ENCODE data around the gene THSD7A.

THSD7A gene

GRCh38 chr7:11747715-11748485 lies 84.1 kb downstream of the THSD7A start:
- DNase-seq: no peak

- DNase-seq: no peak
Measured at GRCh38 chr7:11746591-11746990, 85.4 kb downstream of the THSD7A start.

- DNase-seq: no peak
Measured at GRCh38 chr7:11743548-11743947, 88.5 kb downstream of the THSD7A start.

- no peak for DNase-seq
Measured at GRCh38 chr7:11743016-11743415, 89.0 kb downstream of the THSD7A start.

GRCh38 chr7:11742496-11742895 lies 89.5 kb downstream of the THSD7A start:
- no peak for DNase-seq

GRCh38 chr7:11737723-11738122 lies 94.3 kb downstream of the THSD7A start:
- no peak for DNase-seq

- DNase-seq: no peak
Measured at GRCh38 chr7:11732207-11732606, 99.8 kb downstream of the THSD7A start.

GRCh38 chr7:11730725-11731124 lies 101.3 kb downstream of the THSD7A start:
- no peak for DNase-seq

GRCh38 chr7:11727864-11728263 lies 104.1 kb downstream of the THSD7A start:
- DNase-seq: no peak

GRCh38 chr7:11726794-11727155 lies 105.2 kb downstream of the THSD7A start:
- DNase-seq: no peak

GRCh38 chr7:11726001-11726793 lies 105.8 kb downstream of the THSD7A start:
- DNase-seq: no peak

GRCh38 chr7:11716185-11716584 lies 115.8 kb downstream of the THSD7A start:
- no peak for DNase-seq

GRCh38 chr7:11714676-11715075 lies 117.3 kb downstream of the THSD7A start:
- no peak for DNase-seq

- DNase-seq: no peak
Measured at GRCh38 chr7:11714205-11714604, 117.8 kb downstream of the THSD7A start.

GRCh38 chr7:11713352-11713751 lies 118.6 kb downstream of the THSD7A start:
- DNase-seq: no peak

- DNase-seq: no peak
Measured at GRCh38 chr7:11710377-11710776, 121.6 kb downstream of the THSD7A start.

GRCh38 chr7:11709196-11709595 lies 122.8 kb downstream of the THSD7A start:
- no peak for DNase-seq

- DNase-seq: no peak
Measured at GRCh38 chr7:11707606-11708193, 124.3 kb downstream of the THSD7A start.

- no peak for DNase-seq
Measured at GRCh38 chr7:11706666-11707605, 125.1 kb downstream of the THSD7A start.

GRCh38 chr7:11703829-11704228 lies 128.2 kb downstream of the THSD7A start:
- no peak for DNase-seq

GRCh38 chr7:11702938-11703337 lies 129.1 kb downstream of the THSD7A start:
- DNase-seq: no peak

- no peak for DNase-seq
Measured at GRCh38 chr7:11701829-11702560, 130.0 kb downstream of the THSD7A start.
